Natural killer cell treated with Interleukin-12 subunit alpha and Interleukin-12 subunit beta and Interleukin-15 and Interleukin-18, amount 100 ng/mL, for 72 hours (primary cell): ENCODE data around the gene IL36A. TPM values are rescaled to one million over a fixed set of nuclear protein-coding genes. Genes with fewer than 3 reads are reported as not detected.

Source experiments
- ATAC-seq, 2 donors: fragments of 150-1000 bp; cut with Tn5 transposase in 1 of 2; sonication (Bioruptor Pico), chemical (Tn5 transposase) in 1 of 2; 2 replicates each; pipeline ENCODE4 v1.10.0; 2021
- DNase-seq: peaks from one replicate; pipeline ENCODE4 v3.0.0; 2022; ENCODE audit warnings: low spot score
- H3K27ac Mint-ChIP-seq, 2 donors: 1 replicate in 1 of 2; 2 replicates in 1 of 2; pipeline ENCODE4 v1.8.0; 2022; ENCODE audit warnings: mixed read lengths in 2 of 2, mild to moderate bottlenecking in 1 of 2, moderate library complexity in 1 of 2
- H3K27me3 Mint-ChIP-seq, 2 donors: 1 replicate in 1 of 2; 2 replicates in 1 of 2; pipeline ENCODE4 v1.8.0; 2022; ENCODE audit warnings: mixed read lengths in 2 of 2
- H3K36me3 Mint-ChIP-seq: one replicate; pipeline ENCODE4 v1.8.0; 2022; ENCODE audit warnings: mixed read lengths
- H3K4me1 Mint-ChIP-seq, 2 donors: 1 replicate in 1 of 2; 2 replicates in 1 of 2; pipeline ENCODE4 v1.8.0; 2022; ENCODE audit warnings: low read depth in 2 of 2, mixed read lengths in 2 of 2, mild to moderate bottlenecking in 1 of 2
- H3K4me3 Mint-ChIP-seq: one replicate; pipeline ENCODE4 v1.8.0; 2022; ENCODE audit warnings: mixed read lengths
- H3K9me3 Mint-ChIP-seq: 2 replicates; pipeline ENCODE4 v1.8.0; 2022; ENCODE audit warnings: mixed read lengths
- total RNA-seq, 2 donors: library from RNA; stranded (reverse); gene quantifications; one replicate each; pipeline ENCODE4 v1.2.3, GENCODE V29; 2022

The IL36A gene, protein sequence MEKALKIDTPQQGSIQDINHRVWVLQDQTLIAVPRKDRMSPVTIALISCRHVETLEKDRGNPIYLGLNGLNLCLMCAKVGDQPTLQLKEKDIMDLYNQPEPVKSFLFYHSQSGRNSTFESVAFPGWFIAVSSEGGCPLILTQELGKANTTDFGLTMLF
- not detected for total RNA-seq

DNA sequence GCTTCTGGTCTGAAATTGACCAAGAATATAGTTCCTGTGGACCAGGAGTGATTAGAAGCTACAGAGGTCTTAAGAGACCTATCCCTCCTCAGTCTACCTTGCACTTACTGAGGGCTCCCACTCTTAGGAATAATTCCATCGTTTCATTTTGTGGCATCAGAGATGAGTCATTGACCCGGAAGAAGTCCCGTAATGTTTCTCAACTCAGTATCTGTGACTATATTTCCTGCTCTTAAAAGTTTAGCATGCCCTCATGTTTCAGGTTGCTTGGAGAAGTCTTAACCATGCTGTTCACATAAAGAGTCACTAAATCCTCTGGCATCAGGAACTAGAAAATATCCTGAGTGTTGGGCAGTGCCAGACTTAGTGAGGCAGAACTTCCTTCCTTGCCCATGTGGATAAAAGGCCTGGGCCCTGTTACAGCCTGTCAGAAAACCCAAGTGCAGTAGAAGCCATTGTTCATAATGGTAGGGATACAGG lies at the start of gene IL36A:
Gene IL36A (plus strand): TSS at position 430 of the 480 bp plus-strand sequence. CDS start 413 bp downstream, outside the sequence.
- H3K9me3 Mint-ChIP-seq, result peaks cover 10% of the 10 kb centered on the region
- no peak within 1 kb of the TSS for H3K27ac Mint-ChIP-seq
- ATAC-seq (no peak), DNase-seq (no peak)
- H3K4me3 Mint-ChIP-seq, result no peak within 1 kb of the TSS
- H3K27me3 Mint-ChIP-seq, result peaks cover 18 to 22% of the 10 kb centered on the region in 2 donors
- H3K4me1 Mint-ChIP-seq, result no peaks in the 10 kb centered on the region
- H3K36me3 Mint-ChIP-seq, result peaks cover 17% of the 10 kb centered on the region

DNA sequence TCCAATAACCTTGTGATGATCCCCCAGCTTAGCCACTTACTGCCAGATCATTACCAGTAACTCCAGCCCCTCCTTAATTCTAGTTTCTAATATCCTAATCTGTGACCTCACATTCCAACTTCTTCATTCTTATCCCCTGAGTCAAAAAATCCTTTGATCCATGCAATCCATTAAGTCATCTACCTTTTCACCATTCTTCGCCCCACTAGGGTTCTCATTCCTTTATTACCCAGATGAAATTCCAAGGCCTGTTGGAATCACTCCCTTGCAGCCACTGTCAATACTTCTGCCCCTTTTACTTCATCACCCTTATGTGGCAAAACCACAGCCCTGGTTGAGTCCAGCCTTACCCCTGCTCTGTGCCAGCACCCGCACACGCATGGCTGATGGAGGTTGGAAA lies 47.7 kb upstream of the IL36A start:
- DNase-seq (no peak), ATAC-seq (no peak)
- Mint-ChIP-seq H3K36me3 (no peaks in the 10 kb centered on the region), H3K9me3 (no peaks in the 10 kb centered on the region), H3K4me3 (no peak overlapping the region), H3K27ac (no peak overlapping the region), H3K27me3 (peaks cover 11 to 15% of the 10 kb centered on the region in 2 donors), H3K4me1 (no peaks in the 10 kb centered on the region)

DNA sequence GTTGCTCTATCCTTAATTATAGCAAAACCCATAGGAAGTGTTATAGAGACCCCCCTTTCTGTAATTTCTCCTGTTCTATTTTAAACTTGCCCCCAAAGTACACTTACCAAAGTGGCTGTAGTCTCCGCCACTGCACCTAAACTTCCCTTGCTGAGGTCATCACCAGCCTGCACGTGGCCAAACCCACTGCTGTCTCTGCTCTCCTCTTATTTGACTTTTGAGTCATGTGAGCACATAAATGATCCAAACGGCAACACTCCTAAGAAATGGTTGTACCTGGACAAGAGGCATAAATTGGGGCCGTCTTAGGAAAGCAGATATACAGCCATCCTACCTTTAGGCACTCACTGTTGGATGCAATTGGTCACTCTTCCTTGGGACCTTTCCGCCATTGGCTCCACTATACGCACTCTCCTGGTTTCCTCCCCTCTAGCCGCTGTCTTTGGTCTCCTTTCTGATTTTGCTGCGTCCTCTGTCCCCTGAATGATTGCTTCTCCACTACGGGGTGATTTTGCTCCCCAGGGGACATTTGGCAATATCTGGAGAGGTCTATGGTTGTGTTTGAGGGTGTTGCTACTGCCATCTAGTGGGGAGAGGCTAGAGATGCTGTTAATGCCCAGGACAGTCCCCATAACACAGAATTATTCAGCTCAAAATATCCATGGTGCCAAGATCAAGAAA lies 46.7 kb upstream of the IL36A start:
- Mint-ChIP-seq H3K36me3 (no peaks in the 10 kb centered on the region), H3K4me3 (no peak overlapping the region), H3K9me3 (no peaks in the 10 kb centered on the region), H3K27me3 (peaks cover 6 to 7% of the 10 kb centered on the region in 2 donors), H3K27ac (no peak overlapping the region), H3K4me1 (no peaks in the 10 kb centered on the region)
- ATAC-seq, result peak; percentile 72 to 77
- no peak for DNase-seq

DNA sequence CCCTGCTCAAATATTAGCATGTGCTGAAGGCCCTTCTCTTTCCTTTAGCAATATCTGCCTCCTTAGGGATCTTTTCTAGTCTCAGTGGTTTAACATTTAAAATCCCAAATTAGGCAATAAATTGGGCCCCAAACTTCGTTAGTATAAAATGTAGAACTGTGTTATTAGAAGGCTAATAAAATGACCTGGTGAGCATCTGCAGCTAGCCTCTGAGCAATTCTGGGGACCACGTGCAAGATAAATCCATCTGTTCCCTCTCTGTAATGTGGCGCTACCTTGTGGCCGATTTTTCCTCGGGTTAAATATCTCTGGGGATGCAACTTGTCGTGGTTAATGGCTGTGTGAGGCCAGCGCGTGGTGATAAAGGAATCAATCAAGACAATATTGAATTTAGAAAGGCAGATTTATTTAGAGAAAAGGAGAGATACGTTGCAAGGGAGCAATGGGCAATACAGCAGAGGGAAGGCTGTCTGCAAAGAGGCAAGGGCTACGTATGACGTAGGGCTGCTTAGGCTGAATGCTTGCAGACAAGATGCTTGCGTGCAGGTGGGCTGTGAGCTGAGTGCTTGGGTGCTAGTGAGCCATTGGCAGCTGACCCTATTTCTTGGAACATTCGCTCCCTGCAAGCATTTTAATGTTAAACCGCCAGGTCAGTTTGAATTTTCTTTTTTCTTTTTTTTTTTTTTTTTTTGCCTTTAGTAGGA lies 46.0 kb upstream of the IL36A start:
- Mint-ChIP-seq H3K4me3 (no peak overlapping the region), H3K4me1 (no peaks in the 10 kb centered on the region)

DNA sequence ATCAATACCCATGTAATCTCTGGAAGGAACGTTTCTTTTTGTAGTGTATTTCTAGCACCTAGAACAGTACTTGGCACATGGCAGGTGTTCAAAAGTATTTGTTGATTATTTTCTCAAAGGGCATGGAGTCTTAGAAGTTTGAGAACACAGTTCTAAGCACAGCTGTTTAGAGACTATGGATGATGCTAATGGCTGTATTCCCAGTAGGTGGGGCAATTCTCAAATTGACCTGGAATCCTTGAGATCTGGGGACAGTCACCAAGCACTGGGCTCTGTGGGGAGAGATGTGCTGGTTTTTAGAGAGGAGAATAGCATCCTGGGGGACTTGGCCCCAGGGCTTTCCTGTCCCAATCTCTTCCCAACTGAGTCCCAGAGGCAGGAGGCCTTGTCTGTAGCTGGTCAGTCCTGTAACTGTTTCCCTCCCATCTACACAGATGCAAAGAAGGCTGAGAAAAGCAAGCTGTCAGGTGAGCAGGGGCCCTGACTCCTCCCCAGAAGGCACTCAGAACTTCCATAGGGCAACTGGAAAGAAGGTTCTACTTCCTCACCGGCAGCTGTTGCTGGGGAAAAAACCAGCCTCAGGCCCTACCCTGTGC lies 44.9 kb upstream of the IL36A start:
- DNase-seq, result no peak
- no peaks in the 10 kb centered on the region for H3K36me3 Mint-ChIP-seq
- H3K27ac Mint-ChIP-seq, result no peak overlapping the region
- H3K27me3 Mint-ChIP-seq, result peaks cover 0 to 5% of the 10 kb centered on the region in 2 donors
- H3K9me3 Mint-ChIP-seq, result no peaks in the 10 kb centered on the region
- H3K4me1 Mint-ChIP-seq, result no peaks in the 10 kb centered on the region
- no peak for ATAC-seq
- no peak overlapping the region for H3K4me3 Mint-ChIP-seq

More for the DNA sequence above, 46.0 kb upstream of the IL36A start:
- no peak overlapping the region for H3K27ac Mint-ChIP-seq
- H3K9me3 Mint-ChIP-seq, result no peaks in the 10 kb centered on the region
- peaks cover 7 to 10% of the 10 kb centered on the region in 2 donors for H3K27me3 Mint-ChIP-seq
- no peak for DNase-seq
- ATAC-seq, result no peak
- H3K36me3 Mint-ChIP-seq, result no peaks in the 10 kb centered on the region

DNA sequence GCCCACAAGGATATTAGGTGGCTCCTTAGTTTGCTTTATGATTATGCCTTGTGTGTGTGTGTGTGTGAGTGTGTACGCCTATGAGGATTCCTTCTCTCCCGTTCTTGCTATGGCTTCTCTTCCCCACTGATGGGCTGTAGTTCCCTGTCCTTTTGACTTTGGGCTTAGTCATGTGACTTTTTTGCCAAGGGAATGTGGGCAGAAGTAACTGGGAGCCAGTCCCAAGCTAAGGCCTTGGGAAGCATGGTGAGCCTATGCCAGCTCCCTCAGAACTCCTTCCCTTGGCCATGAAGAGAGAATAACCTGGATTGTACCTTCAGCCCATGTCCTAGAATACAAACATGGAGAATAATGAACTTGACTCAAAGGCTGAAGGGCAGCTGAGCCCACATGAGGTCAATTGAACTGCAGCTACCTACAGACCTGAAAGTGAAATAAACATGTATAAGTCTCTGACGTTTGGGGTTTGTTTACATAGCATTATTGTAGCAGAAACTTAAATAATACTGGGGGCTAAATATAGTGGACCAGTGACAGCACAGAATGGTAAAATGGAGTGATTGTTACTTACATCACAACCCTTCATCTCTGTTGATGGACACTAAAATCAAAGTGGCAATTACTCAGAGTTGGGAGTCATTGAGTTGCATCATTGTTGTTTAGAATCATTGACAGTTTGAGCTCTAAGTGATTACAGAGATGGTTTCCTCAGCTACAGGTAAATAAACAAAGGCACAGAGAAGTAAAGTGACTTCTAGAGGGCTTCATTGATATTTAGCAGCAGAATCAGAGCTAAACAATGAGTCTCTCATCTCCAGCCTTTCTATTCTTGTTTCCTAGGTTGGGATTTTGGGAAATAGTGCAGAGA lies 42.7 kb upstream of the IL36A start:
- no peak overlapping the region for H3K4me3 Mint-ChIP-seq
- no peak for DNase-seq
- H3K4me1 Mint-ChIP-seq, result no peaks in the 10 kb centered on the region
- no peak overlapping the region for H3K27ac Mint-ChIP-seq
- H3K36me3 Mint-ChIP-seq, result no peaks in the 10 kb centered on the region
- no peaks in the 10 kb centered on the region for H3K9me3 Mint-ChIP-seq
- H3K27me3 Mint-ChIP-seq, result peaks cover 5 to 7% of the 10 kb centered on the region in 2 donors
- no peak for ATAC-seq

DNA sequence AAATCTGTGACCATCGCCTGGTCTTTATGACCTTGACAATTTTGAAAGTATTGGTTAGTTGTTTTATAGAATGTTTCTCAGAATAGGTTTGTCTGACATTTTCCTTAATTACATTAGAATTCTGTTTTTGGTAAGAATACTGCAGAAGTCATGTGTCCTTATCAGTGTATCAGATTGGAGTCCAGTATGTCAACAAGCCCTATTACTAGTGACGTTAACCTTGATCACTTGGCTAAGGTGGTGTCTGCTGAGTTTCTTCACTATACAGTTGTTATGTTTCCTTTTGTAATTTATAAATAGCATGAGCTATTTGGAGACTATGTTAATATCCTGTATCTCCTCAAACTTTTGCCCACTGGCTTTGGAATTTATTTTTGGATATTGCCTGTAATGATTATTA lies 38.2 kb upstream of the IL36A start:
- H3K4me1 Mint-ChIP-seq, result peaks cover 0 to 4% of the 10 kb centered on the region in 2 donors
- peaks cover 21 to 24% of the 10 kb centered on the region in 2 donors for H3K27me3 Mint-ChIP-seq

DNA sequence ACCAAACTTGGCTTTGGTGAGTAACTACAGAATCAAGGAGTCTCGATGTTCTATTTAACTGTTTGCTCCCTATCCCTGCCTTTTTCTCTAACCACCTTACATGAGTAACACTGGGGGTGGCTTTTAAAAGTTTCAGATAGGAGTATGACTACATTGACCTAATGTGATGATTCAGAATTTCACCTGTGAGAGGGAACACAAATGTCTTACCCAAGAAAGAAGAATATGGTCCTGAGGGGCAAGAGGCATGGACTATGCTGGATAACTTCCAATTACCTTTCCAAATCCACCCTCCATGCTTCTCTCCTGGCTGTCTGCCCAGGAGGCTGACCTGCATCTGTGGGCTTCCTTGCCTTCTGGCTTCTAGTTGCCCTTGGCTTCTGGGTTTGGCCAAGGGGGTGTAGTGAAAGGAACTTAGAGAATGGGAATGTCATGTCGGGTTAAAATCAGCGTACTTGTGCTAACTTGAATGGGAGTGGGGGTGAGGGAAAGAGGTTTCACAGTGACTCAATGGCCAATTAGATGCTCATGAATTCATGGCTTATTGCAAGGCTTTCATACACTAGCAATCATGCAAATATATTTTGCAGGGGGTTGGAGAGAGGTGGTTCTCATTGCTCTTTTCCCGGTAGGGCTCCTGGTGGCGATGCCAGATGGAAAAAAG lies 32.7 kb upstream of the IL36A start:
- no peaks in the 10 kb centered on the region for H3K36me3 Mint-ChIP-seq
- no peak for ATAC-seq
- no peak for DNase-seq

More for the DNA sequence above, 38.2 kb upstream of the IL36A start:
- DNase-seq, result no peak
- ATAC-seq, result no peak
- Mint-ChIP-seq H3K36me3 (no peaks in the 10 kb centered on the region), H3K27ac (no peak overlapping the region), H3K9me3 (no peaks in the 10 kb centered on the region), H3K4me3 (no peak overlapping the region)

DNA sequence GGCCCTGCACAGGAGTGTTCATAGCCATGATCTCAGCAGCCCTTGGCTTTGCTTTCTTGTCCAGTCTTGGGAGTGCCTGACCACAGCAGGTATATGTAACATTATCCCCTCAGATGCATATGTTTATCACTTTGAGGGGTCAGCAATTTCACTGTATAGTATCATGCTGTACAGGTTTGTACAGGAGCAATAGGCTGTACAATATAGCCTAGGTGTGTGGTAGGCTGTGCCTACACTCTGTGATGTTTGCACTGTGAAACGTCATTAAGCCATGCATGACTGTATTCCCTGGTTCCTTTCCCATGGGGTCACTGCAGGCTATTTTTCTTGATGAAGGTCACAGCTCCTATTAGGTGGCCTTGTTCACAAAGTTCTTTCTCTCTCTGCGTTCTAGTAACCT lies 32.1 kb upstream of the IL36A start:
- peaks cover 20 to 39% of the 10 kb centered on the region in 2 donors for H3K27me3 Mint-ChIP-seq
- peaks cover 0 to 4% of the 10 kb centered on the region in 2 donors for H3K4me1 Mint-ChIP-seq
- no peaks in the 10 kb centered on the region for H3K9me3 Mint-ChIP-seq
- no peak for DNase-seq
- no peaks in the 10 kb centered on the region for H3K36me3 Mint-ChIP-seq
- no peak overlapping the region for H3K27ac Mint-ChIP-seq
- H3K4me3 Mint-ChIP-seq, result no peak overlapping the region
- ATAC-seq, result peak in 1 of 2 donors; percentile 24

More for the DNA sequence above, 32.7 kb upstream of the IL36A start:
- Mint-ChIP-seq H3K27me3 (peaks cover 22 to 39% of the 10 kb centered on the region in 2 donors), H3K9me3 (no peaks in the 10 kb centered on the region), H3K4me3 (no peak overlapping the region), H3K4me1 (peaks cover 0 to 4% of the 10 kb centered on the region in 2 donors), H3K27ac (no peak overlapping the region)

DNA sequence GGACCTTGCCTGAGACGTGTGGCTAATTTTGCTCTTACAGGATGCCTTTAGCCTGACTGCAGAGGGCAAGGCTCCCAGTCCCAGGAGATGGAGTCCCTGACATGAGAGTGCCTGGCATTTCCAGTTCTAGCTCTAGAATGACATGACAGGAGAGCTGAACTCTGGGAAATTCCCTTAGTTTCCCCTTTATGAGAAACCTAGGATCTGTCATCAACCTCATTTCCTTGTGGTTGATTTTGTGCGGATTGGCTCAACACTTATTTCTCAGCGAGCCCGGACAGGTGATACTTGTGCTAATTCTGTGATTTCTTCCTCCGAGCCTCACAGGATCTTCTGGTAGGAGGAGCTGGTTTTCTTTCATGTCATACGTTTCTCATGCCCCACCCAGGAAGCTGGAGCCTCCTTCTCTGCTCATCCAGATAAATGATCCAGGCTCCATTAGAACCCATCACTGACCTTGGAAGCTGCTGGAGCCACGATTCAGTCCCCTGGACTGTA lies 27.7 kb upstream of the IL36A start, which contains the start of gene IL36G:
Gene IL36G (plus strand): TSS at position 448 of the 498 bp plus-strand sequence. CDS start 633 bp downstream, outside the sequence.
- H3K9me3 Mint-ChIP-seq, result no peaks in the 10 kb centered on the region
- H3K36me3 Mint-ChIP-seq, result no peaks in the 10 kb centered on the region
- H3K4me1 Mint-ChIP-seq, result peaks cover 6 to 10% of the 10 kb centered on the region in 2 donors
- DNase-seq (no peak), ATAC-seq (peak; percentile 36 to 55)
- no peak within 1 kb of the TSS for H3K4me3 Mint-ChIP-seq
- H3K27ac Mint-ChIP-seq, result no peak within 1 kb of the TSS
- H3K27me3 Mint-ChIP-seq, result peaks cover 6 to 17% of the 10 kb centered on the region in 2 donors

DNA sequence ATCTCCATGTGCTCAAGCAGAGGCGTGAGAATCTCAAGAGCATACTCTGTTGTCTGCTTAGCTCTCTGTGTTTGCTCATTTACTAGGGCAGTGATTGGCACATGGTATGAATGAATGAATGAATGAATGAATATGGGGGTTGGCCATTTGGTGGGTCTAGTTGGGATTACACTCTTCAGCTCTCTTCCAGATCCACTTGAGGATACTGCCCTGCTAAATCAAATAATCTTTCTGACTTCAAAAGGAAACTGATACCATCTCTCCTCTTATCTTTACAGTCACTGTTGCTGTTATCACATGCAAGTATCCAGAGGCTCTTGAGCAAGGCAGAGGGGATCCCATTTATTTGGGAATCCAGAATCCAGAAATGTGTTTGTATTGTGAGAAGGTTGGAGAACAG lies 25.5 kb upstream of the IL36A start:
- DNase-seq (no peak), ATAC-seq (no peak)
- no peak overlapping the region for H3K4me3 Mint-ChIP-seq
- H3K27me3 Mint-ChIP-seq, result peaks cover 4 to 15% of the 10 kb centered on the region in 2 donors
- H3K27ac Mint-ChIP-seq, result no peak overlapping the region
- no peaks in the 10 kb centered on the region for H3K36me3 Mint-ChIP-seq
- H3K9me3 Mint-ChIP-seq, result no peaks in the 10 kb centered on the region
- peaks cover 7 to 11% of the 10 kb centered on the region in 2 donors for H3K4me1 Mint-ChIP-seq

DNA sequence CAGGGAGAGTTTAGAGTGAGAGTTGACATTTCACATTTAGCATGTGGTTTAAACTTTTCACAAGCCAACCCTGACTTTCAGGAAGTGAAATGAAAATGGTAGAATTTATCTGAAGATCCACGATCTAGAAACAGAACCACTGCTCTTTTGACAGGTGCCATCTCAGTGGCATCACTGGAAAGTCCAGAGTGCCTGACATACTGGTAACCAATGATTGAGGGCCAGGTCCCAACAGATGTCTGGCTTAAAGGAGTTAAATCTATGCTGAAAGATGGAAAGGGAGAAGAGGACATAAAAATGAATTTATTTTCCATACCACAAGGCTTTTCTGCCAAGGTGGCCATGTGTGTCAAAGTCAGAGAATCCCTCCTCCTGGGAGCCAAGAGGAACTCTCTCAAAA lies 24.7 kb upstream of the IL36A start:
- Mint-ChIP-seq H3K27me3 (peaks cover 4 to 15% of the 10 kb centered on the region in 2 donors), H3K9me3 (no peaks in the 10 kb centered on the region), H3K36me3 (no peaks in the 10 kb centered on the region), H3K4me1 (peaks cover 12 to 15% of the 10 kb centered on the region in 2 donors), H3K4me3 (no peak overlapping the region), H3K27ac (no peak overlapping the region)
- ATAC-seq (no peak), DNase-seq (no peak)
